MM.1S (cell line): ENCODE data around the gene MFAP5.
A peak's percentile ranks its signal among the peaks of the same experiment; 100 is the strongest.

Experiments
- DNase-seq: peaks from one replicate; pipeline ENCODE4 v3.0.0-alpha.2; 2015
- H2AFZ ChIP-seq: fragments of 300-600 bp; sonication (generic); 2 replicates; pipeline ENCODE4 v1.6.0; 2016; ENCODE audit warnings: antibody characterized with exemption, low read length
- H3F3A ChIP-seq: fragments of 300-600 bp; sonication (generic); 2 replicates; pipeline ENCODE4 v1.6.1; 2016; ENCODE audit warnings: mild to moderate bottlenecking, antibody characterized with exemption, low read length, moderate library complexity, mixed read lengths; ENCODE audit not compliant: insufficient read depth
- H3K27ac ChIP-seq: fragments of 300-600 bp; sonication (generic); 2 replicates; pipeline ENCODE4 v1.5.1; 2016; ENCODE audit warnings: mild to moderate bottlenecking, low read length
- H3K27me3 ChIP-seq: fragments of 300-600 bp; sonication (generic); replicated peaks from 2 replicates; pipeline ENCODE4 v1.6.0; 2016; ENCODE audit warnings: low read length; ENCODE audit not compliant: insufficient read depth
- H3K36me3 ChIP-seq: fragments of 300-600 bp; sonication (generic); replicated peaks from 2 replicates; pipeline ENCODE4 v1.6.1; 2016; ENCODE audit warnings: mild to moderate bottlenecking, low read length, mixed read lengths; ENCODE audit not compliant: insufficient read depth
- H3K4me1 ChIP-seq: fragments of 300-600 bp; sonication (generic); 2 replicates; pipeline ENCODE4 v1.6.1; 2016; ENCODE audit warnings: low read length, mixed read lengths
- H3K4me2 ChIP-seq: fragments of 300-600 bp; sonication (generic); 2 replicates; pipeline ENCODE4 v1.6.0; 2016; ENCODE audit warnings: low read depth, low read length
- H3K4me3 ChIP-seq: fragments of 300-600 bp; sonication (generic); 2 replicates; pipeline ENCODE4 v1.5.1; 2016; ENCODE audit warnings: low read length, mixed read lengths
- H3K79me2 ChIP-seq: fragments of 300-600 bp; sonication (generic); 2 replicates; pipeline ENCODE4 v1.6.1; 2016; ENCODE audit warnings: mixed run types, low read length, mixed read lengths
- H3K9ac ChIP-seq: fragments of 300-600 bp; sonication (generic); 2 replicates; pipeline ENCODE4 v1.6.1; 2016; ENCODE audit warnings: low read length, mixed read lengths
- H3K9me2 ChIP-seq: fragments of 300-600 bp; sonication (generic); replicated peaks from 2 replicates; pipeline ENCODE4 v1.6.1; 2016; ENCODE audit warnings: mild to moderate bottlenecking, low read length, mixed read lengths; ENCODE audit not compliant: insufficient read depth
- H3K9me3 ChIP-seq: fragments of 300-600 bp; sonication (generic); replicated peaks from 2 replicates; pipeline ENCODE4 v1.6.1; 2016; ENCODE audit warnings: mild to moderate bottlenecking, low read length, mixed read lengths; ENCODE audit not compliant: insufficient read depth
- H4K20me1 ChIP-seq: fragments of 300-600 bp; sonication (generic); 2 replicates; pipeline ENCODE4 v1.6.1; 2016; ENCODE audit warnings: mild to moderate bottlenecking, low read length, moderate library complexity, mixed read lengths; ENCODE audit not compliant: insufficient read depth
- CTCF ChIP-seq: fragments of 300-600 bp; sonication (generic); IDR thresholded peaks from 2 replicates; pipeline ENCODE4 v1.5.1; 2016; ENCODE audit warnings: antibody characterized with exemption, low read length, mixed read lengths
- EZH2 ChIP-seq: fragments of 300-600 bp; sonication (generic); optimal IDR thresholded peaks from 2 replicates; pipeline ENCODE3; 2017; ENCODE audit warnings: low read depth, mild to moderate bottlenecking, antibody characterized with exemption, low read length, mixed read lengths
- EZH2phosphoT487 ChIP-seq: fragments of 300-600 bp; sonication (generic); IDR thresholded peaks from 2 replicates; pipeline ENCODE4 v1.6.1; 2018; ENCODE audit warnings: antibody characterized with exemption, low read length

MFAP5 gene

GRCh38 chr12:8648576-8649205 lies 13.9 kb downstream of the MFAP5 start:
- H3K27me3 ChIP-seq, result peaks cover 14% of the 10 kb centered on the region; the same call in 1 of the 2 replicates
- peaks cover 32% of the 10 kb centered on the region for H3K4me1 ChIP-seq

GRCh38 chr12:8647968-8648367 lies 14.7 kb downstream of the MFAP5 start:
- H3K9me3 ChIP-seq, result no peaks in the 10 kb centered on the region
- H3K4me2 ChIP-seq, result peak overlapping the region; percentile 10; the same call in 1 of the 2 replicates
- no peak for DNase-seq
- no peaks in the 10 kb centered on the region for H3K36me3 ChIP-seq
- TF ChIP-seq EZH2phosphoT487 (no peak), CTCF (no peak), EZH2 (no peak)
- H2AFZ ChIP-seq, result no peak overlapping the region
- peaks cover 29% of the 10 kb centered on the region for H3F3A ChIP-seq
- no peaks in the 10 kb centered on the region for H3K9me2 ChIP-seq
- peaks cover 14% of the 10 kb centered on the region; the same call in 1 of the 2 replicates for H3K27me3 ChIP-seq
- H3K79me2 ChIP-seq, result no peaks in the 10 kb centered on the region
- no peak overlapping the region for H3K27ac ChIP-seq
- no peaks in the 10 kb centered on the region for H4K20me1 ChIP-seq
- H3K9ac ChIP-seq, result no peak overlapping the region
- peaks cover 34% of the 10 kb centered on the region for H3K4me1 ChIP-seq
- H3K4me3 ChIP-seq, result no peak overlapping the region

More at GRCh38 chr12:8648576-8649205, 13.9 kb downstream of the MFAP5 start:
- Histone ChIP-seq H3K9me3 (no peaks in the 10 kb centered on the region), H4K20me1 (no peaks in the 10 kb centered on the region), H3K9ac (no peak overlapping the region), H3K36me3 (no peaks in the 10 kb centered on the region), H3K9me2 (no peaks in the 10 kb centered on the region), H2AFZ (no peak overlapping the region), H3K4me3 (no peak overlapping the region), H3K79me2 (no peaks in the 10 kb centered on the region), H3F3A (peaks cover 29% of the 10 kb centered on the region), H3K27ac (peak overlapping the region; percentile 8; the same call in 1 of the 2 replicates), H3K4me2 (peak overlapping the region; percentile 10; the same call in 1 of the 2 replicates)
- TF ChIP-seq CTCF, result no peak
- TF ChIP-seq EZH2, result no peak
- no peak for TF ChIP-seq EZH2phosphoT487
- peak; percentile 87 for DNase-seq

DNA sequence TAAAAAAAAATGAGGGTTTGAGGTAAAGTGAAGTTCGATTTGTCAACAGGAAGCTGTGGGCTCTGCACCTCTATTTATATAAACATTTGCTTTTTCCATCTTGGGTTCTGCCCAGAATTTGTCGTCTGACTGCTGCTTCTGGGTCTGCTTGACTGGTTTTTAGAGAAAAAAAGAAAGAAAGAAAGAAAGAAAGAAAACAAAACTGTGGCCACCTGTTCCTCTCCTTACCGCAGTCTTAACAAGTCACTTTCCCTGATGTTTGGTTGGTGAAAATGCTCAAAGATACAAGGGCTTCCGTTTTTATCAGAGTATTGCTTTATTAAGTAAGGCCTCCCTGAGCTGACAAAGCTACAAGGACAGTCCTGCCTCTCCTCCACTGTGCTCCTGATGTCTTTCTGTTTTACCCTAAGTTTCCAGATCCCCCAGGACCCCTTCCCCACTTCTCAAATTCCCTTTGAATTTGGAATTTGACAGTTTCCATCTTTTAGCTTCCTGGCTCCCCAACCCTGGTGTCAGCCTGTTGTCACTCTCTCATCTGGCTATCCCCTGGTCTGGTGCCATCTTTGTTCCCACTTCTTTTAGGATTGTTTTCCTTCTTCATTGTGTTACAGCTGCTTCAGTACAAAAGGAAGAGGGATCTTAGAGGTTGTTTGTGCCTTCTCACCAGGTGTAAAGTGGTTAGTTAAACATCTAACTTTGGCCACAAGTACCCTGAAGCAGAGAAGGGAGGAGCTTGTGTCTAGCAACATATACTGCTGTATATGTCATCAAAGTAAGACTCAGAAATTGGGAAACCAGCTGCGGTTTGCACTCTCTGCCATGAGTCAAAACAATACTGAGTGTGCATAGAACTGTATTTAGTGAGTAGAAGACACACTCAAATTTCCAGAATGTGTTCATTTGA lies 18.0 kb downstream of the MFAP5 start:
- H3K4me2 ChIP-seq, result peak overlapping the region; percentile 70

More for the DNA sequence above, 18.0 kb downstream of the MFAP5 start:
- TF ChIP-seq EZH2, result no peak
- TF ChIP-seq EZH2phosphoT487, result no peak
- no peak for TF ChIP-seq CTCF
- H3K27ac ChIP-seq, result peak overlapping the region; percentile 45; the same call in 1 of the 2 replicates
- H3K4me3 ChIP-seq, result peak overlapping the region; percentile 11; the same call in 1 of the 2 replicates
- no peaks in the 10 kb centered on the region for H3K79me2 ChIP-seq
- no peaks in the 10 kb centered on the region for H3K36me3 ChIP-seq
- no peaks in the 10 kb centered on the region for H3K9me3 ChIP-seq
- H3K27me3 ChIP-seq, result peaks cover 22% of the 10 kb centered on the region; the same call in 1 of the 2 replicates
- H4K20me1 ChIP-seq, result no peaks in the 10 kb centered on the region
- no peaks in the 10 kb centered on the region for H3K9me2 ChIP-seq
- H3K9ac ChIP-seq, result no peak overlapping the region
- no peak overlapping the region for H2AFZ ChIP-seq
- H3F3A ChIP-seq, result peaks cover 29% of the 10 kb centered on the region
- H3K4me1 ChIP-seq, result peaks cover 34% of the 10 kb centered on the region
- DNase-seq, result peak; percentile 89
